HFFc6 (cell line): ENCODE measurements around the gene TNS3. TPM values are rescaled to one million over a fixed set of nuclear protein-coding genes. Genes with fewer than 3 reads are reported as not detected.

Experiments used
- DNase-seq: peaks from one replicate; pipeline ENCODE4 v3.0.0-alpha.2; 2018
- H3K27ac Mint-ChIP-seq: 2 replicates; pipeline ENCODE4 v1.8.0; 2020; ENCODE audit warnings: mild to moderate bottlenecking, mixed read lengths
- H3K27me3 Mint-ChIP-seq: 2 replicates; pipeline ENCODE4 v1.8.0; 2021; ENCODE audit warnings: mild to moderate bottlenecking, moderate library complexity, mixed read lengths; ENCODE audit not compliant: insufficient read depth
- H3K36me3 Mint-ChIP-seq: 2 replicates; pipeline ENCODE4 v1.8.0; 2021; ENCODE audit warnings: low read depth, mixed read lengths
- H3K4me1 Mint-ChIP-seq: 2 replicates; pipeline ENCODE4 v1.8.0; 2020; ENCODE audit warnings: low read depth, mixed read lengths
- H3K4me3 Mint-ChIP-seq: 2 replicates; pipeline ENCODE4 v1.8.0; 2020; ENCODE audit warnings: mild to moderate bottlenecking, moderate library complexity, mixed read lengths
- H3K9me3 Mint-ChIP-seq: 2 replicates; pipeline ENCODE4 v1.8.0; 2020; ENCODE audit warnings: mild to moderate bottlenecking, mixed read lengths
- total RNA-seq, 6 experiments: library from RNA; stranded (reverse); fragmentation: NEBNext Ultra II Directional; extraction: Animal tissue kit (Norgen Biotek cat#: 25700); gene quantifications; 2 replicates in 1 of 6; 3 replicates in 5 of 6; pipeline ENCODE4 v1.2.3, GENCODE V29; 2021
- TF ChIP-seq, protein P1 (sequence below): fragments of 200-600 bp; sonication (generic); IDR thresholded peaks from 2 replicates; pipeline ENCODE4 v1.5.0; 2021; ENCODE audit warnings: antibody characterized with exemption, mild to moderate bottlenecking

The TNS3 gene
- total RNA-seq, 6 experiments from 2014 or later: 50.8 to 77.0 (median 67.8) TPM

- no peak overlapping the region for H3K27ac Mint-ChIP-seq
- TF ChIP-seq, protein P1, sequence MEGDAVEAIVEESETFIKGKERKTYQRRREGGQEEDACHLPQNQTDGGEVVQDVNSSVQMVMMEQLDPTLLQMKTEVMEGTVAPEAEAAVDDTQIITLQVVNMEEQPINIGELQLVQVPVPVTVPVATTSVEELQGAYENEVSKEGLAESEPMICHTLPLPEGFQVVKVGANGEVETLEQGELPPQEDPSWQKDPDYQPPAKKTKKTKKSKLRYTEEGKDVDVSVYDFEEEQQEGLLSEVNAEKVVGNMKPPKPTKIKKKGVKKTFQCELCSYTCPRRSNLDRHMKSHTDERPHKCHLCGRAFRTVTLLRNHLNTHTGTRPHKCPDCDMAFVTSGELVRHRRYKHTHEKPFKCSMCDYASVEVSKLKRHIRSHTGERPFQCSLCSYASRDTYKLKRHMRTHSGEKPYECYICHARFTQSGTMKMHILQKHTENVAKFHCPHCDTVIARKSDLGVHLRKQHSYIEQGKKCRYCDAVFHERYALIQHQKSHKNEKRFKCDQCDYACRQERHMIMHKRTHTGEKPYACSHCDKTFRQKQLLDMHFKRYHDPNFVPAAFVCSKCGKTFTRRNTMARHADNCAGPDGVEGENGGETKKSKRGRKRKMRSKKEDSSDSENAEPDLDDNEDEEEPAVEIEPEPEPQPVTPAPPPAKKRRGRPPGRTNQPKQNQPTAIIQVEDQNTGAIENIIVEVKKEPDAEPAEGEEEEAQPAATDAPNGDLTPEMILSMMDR: no peak
- H3K4me1 Mint-ChIP-seq: peaks cover 64% of the 10 kb centered on the region
Observed at GRCh38 chr7:47461161-47461560, 120.8 kb downstream of the TNS3 start.

GRCh38 chr7:47460251-47460989, 121.5 kb downstream of the TNS3 start:
- H3K27me3 Mint-ChIP-seq: no peaks in the 10 kb centered on the region; the same call in 1 of the 2 replicates
- H3K4me1 Mint-ChIP-seq: peaks cover 70% of the 10 kb centered on the region
- H3K4me3 Mint-ChIP-seq: no peak overlapping the region
- H3K36me3 Mint-ChIP-seq: peaks cover 7% of the 10 kb centered on the region
- TF ChIP-seq, protein P1: no peak
- no peak overlapping the region for H3K27ac Mint-ChIP-seq
- H3K9me3 Mint-ChIP-seq: no peaks in the 10 kb centered on the region
- DNase-seq: no peak

More at GRCh38 chr7:47461161-47461560, 120.8 kb downstream of the TNS3 start:
- Mint-ChIP-seq H3K27me3 (no peaks in the 10 kb centered on the region; the same call in 1 of the 2 replicates), H3K9me3 (no peaks in the 10 kb centered on the region), H3K4me3 (no peak overlapping the region), H3K36me3 (no peaks in the 10 kb centered on the region)
- no peak for DNase-seq

GRCh38 chr7:47458486-47458885, 123.4 kb downstream of the TNS3 start:
- Mint-ChIP-seq H3K4me1 (peaks cover 81% of the 10 kb centered on the region), H3K9me3 (no peaks in the 10 kb centered on the region), H3K27ac (peak overlapping the region; percentile 59), H3K27me3 (no peaks in the 10 kb centered on the region; the same call in 1 of the 2 replicates), H3K4me3 (0 out of 2 replicates have a peak overlapping the region, but pooled peaks have one; percentile 12), H3K36me3 (peaks cover 11% of the 10 kb centered on the region)
- no peak for DNase-seq
- TF ChIP-seq, protein P1: no peak

DNA sequence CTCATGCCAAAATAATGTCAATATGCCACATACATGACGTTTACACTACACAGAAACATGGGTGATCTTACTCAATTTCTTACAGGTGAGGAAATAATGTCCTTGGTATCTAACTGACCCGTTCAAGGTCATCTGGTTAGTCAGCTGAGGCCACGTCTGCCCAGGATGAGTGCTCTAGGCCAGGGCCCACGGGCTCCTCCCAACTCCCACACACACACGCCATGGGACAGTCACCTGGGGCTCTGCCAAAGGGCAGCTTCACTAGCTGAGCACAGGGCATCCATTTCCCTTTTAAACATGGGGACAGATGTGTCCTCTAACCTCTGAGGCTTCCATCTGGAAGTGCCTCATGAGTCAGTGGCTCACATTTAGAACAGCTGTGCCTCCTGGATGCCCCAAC, 123.9 kb downstream of the TNS3 start:
- Mint-ChIP-seq H3K27ac (peak overlapping the region; percentile 59), H3K9me3 (no peaks in the 10 kb centered on the region), H3K27me3 (no peaks in the 10 kb centered on the region; the same call in none of the 2 replicates), H3K4me3 (0 out of 2 replicates have a peak overlapping the region, but pooled peaks have one; percentile 12), H3K36me3 (peaks cover 11% of the 10 kb centered on the region), H3K4me1 (peaks cover 85% of the 10 kb centered on the region)
- TF ChIP-seq, protein P1: no peak
- DNase-seq: peak; percentile 89

DNA sequence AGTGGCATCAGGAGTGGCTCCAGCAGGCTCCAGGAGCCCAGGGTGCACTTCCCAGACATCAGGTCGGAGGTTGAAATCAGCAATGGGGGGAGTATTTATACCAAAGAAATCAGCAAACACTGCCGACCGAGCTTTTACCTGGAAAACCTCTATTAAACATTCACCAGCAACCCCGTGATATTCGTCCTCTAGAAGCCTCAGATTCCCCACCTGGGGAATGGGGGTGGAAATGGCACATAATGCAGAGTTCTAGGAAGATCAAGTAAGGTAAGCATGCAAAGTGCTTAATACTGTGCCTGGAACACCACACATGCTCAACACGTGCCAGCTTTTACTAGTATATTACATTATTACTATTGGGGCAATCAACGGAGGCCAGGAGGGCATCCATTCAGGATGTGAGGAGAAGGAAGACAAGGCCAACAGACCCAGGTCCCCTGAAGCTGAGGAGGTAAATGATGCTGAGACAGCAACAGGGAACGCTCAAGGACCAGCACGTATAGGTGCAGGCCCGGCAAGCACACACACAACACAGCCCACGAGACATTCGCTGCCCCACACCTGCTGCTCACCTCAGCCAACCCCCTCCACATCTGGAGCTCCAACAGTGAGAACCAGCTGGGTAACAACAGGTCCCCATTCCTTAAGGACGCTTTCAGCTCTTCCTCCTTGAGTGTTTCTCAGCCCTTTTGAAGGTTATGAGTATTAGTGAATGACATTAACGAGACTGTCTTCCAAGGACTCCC, 125.5 kb downstream of the TNS3 start:
- peaks cover 11% of the 10 kb centered on the region for H3K36me3 Mint-ChIP-seq
- DNase-seq: no peak
- no peaks in the 10 kb centered on the region; the same call in none of the 2 replicates for H3K27me3 Mint-ChIP-seq
- peaks cover 93% of the 10 kb centered on the region for H3K4me1 Mint-ChIP-seq
- H3K9me3 Mint-ChIP-seq: no peaks in the 10 kb centered on the region
- peak overlapping the region; percentile 17; the same call in 1 of the 2 replicates for H3K27ac Mint-ChIP-seq
- no peak overlapping the region for H3K4me3 Mint-ChIP-seq
- TF ChIP-seq, protein P1: no peak
